Parathyroid adenoma (tissue), 2 donors: ENCODE data around the gene OR6B3.
"Not testable (repeated sequence)": the region's sequence is repeated elsewhere in the genome, so short reads cannot be mapped to it uniquely, and the experiment has no call there.

Experiments used
- H2AFZ ChIP-seq: fragments of 300-600 bp; sonication (generic); one replicate; pipeline ENCODE4 v1.7.0; 2017; ENCODE audit warnings: antibody characterized with exemption, mild to moderate bottlenecking
- H3K27ac ChIP-seq: fragments of 300-600 bp; sonication (generic); one replicate; pipeline ENCODE4 v1.7.0; 2017
- H3K27me3 ChIP-seq: fragments of 300-600 bp; sonication (generic); one replicate; pipeline ENCODE4 v1.7.0; 2017; ENCODE audit warnings: low read length; ENCODE audit not compliant: control insufficient read depth, insufficient read depth
- H3K36me3 ChIP-seq: fragments of 300-600 bp; sonication (generic); one replicate; pipeline ENCODE4 v1.7.0; 2017; ENCODE audit warnings: low read length; ENCODE audit not compliant: control insufficient read depth, insufficient read depth
- H3K4me1 ChIP-seq: fragments of 300-600 bp; sonication (generic); one replicate; pipeline ENCODE4 v1.7.0; 2017; ENCODE audit warnings: control low read depth
- H3K4me2 ChIP-seq: fragments of 300-600 bp; sonication (generic); one replicate; pipeline ENCODE4 v1.7.0; 2017; ENCODE audit warnings: low read length
- H3K4me3 ChIP-seq: fragments of 300-600 bp; sonication (generic); one replicate; pipeline ENCODE4 v1.7.0; 2017; ENCODE audit warnings: low read depth, low read length
- H3K79me2 ChIP-seq: fragments of 300-600 bp; sonication (generic); one replicate; pipeline ENCODE4 v1.7.0; 2017; ENCODE audit warnings: control low read depth
- H3K9ac ChIP-seq: fragments of 300-600 bp; sonication (generic); one replicate; pipeline ENCODE4 v1.7.0; 2017; ENCODE audit warnings: mild to moderate bottlenecking
- H3K9me3 ChIP-seq: fragments of 300-600 bp; sonication (generic); one replicate; pipeline ENCODE4 v1.7.0; 2017; ENCODE audit warnings: low read length; ENCODE audit not compliant: control insufficient read depth
- TF ChIP-seq, protein P1 (sequence below): fragments of 300-600 bp; sonication (generic); IDR thresholded peaks from one replicate; pipeline ENCODE4 v1.7.0; 2017; ENCODE audit warnings: antibody characterized with exemption, mild to moderate bottlenecking
- donor health status: primary hyperparathyroidism.

The OR6B3 gene

DNA sequence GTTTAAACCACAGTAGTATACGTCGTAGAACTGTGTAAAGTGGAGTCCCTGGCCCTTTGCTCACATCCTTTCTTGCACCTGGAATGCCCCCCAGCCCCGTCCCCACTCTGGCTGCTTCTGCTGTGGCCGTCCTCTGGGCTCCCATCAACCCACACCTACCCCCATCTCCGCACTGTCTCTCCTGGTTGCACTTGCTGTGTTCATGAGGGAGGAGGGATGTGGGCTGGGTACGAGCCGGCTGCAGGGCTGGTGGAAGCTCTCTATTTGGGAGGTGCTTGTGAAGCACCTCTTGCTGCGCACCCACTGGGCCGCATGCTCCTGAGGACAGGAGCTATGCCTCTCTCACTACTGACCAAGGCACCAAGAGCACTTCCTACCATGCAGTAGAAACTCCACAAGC, 5.1 kb downstream of the OR6B3 start:
- Histone ChIP-seq H3K79me2 (no peaks in the 10 kb centered on the region), H3K4me2 (no peak overlapping the region), H3K4me3 (no peak overlapping the region), H3K9me3 (no peaks in the 10 kb centered on the region), H3K4me1 (no peaks in the 10 kb centered on the region), H2AFZ (no peak overlapping the region), H3K9ac (no peak overlapping the region), H3K36me3 (no peaks in the 10 kb centered on the region), H3K27ac (no peak overlapping the region), H3K27me3 (no peaks in the 10 kb centered on the region)
- TF ChIP-seq, protein P1, sequence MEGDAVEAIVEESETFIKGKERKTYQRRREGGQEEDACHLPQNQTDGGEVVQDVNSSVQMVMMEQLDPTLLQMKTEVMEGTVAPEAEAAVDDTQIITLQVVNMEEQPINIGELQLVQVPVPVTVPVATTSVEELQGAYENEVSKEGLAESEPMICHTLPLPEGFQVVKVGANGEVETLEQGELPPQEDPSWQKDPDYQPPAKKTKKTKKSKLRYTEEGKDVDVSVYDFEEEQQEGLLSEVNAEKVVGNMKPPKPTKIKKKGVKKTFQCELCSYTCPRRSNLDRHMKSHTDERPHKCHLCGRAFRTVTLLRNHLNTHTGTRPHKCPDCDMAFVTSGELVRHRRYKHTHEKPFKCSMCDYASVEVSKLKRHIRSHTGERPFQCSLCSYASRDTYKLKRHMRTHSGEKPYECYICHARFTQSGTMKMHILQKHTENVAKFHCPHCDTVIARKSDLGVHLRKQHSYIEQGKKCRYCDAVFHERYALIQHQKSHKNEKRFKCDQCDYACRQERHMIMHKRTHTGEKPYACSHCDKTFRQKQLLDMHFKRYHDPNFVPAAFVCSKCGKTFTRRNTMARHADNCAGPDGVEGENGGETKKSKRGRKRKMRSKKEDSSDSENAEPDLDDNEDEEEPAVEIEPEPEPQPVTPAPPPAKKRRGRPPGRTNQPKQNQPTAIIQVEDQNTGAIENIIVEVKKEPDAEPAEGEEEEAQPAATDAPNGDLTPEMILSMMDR: no peak

DNA sequence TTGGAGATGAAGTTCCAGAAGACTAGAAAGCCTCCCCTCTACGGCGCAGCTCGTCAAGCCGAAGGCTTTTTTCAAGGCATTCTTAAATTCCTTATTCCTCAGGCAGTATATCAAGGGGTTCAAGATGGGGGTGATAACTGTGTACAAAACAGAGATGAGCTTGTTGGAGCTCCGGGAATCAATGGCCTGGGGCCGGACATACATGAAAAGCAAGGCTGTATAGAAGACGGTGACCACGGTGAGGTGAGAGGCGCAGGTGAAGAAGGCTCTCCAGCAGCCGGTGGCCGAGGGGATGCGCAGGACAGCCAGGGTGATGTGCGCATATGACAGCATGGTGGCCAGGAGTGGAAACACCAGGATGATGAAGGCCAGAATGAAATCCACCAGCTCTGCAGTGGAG, 8.2 kb downstream of the OR6B3 start:
- Histone ChIP-seq H2AFZ (no peak overlapping the region), H3K4me3 (no peak overlapping the region), H3K36me3 (no peaks in the 10 kb centered on the region), H3K79me2 (no peaks in the 10 kb centered on the region), H3K9me3 (no peaks in the 10 kb centered on the region), H3K4me1 (no peaks in the 10 kb centered on the region), H3K9ac (no peak overlapping the region), H3K4me2 (no peak overlapping the region), H3K27ac (no peak overlapping the region), H3K27me3 (no peaks in the 10 kb centered on the region)
- TF ChIP-seq, protein P1: no peak

DNA sequence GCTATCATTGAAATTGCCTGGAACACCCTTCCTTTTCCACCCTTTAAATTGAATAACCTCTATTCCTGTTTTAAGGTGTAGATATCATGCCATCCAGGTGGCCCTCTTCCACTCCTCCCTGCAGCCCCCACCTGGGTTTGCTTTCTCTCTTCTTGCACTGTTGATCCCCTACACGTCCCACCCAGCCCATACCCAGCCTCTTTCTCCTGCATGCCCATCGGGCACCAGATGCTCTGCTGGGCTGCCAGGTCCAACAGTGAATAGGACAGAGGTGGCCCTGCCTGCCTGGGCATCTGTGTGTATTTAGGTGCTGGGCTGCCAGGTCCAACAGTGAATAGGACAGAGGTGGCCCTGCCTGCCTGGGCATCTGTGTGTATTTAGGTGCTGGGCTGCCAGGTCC, 9.2 kb downstream of the OR6B3 start:
- H3K36me3 ChIP-seq, H3K9ac ChIP-seq, H3K27me3 ChIP-seq, H3K4me3 ChIP-seq, H3K4me1 ChIP-seq, H3K4me2 ChIP-seq, H2AFZ ChIP-seq, H3K9me3 ChIP-seq, H3K27ac ChIP-seq, H3K79me2 ChIP-seq: not testable (repeated sequence)

DNA sequence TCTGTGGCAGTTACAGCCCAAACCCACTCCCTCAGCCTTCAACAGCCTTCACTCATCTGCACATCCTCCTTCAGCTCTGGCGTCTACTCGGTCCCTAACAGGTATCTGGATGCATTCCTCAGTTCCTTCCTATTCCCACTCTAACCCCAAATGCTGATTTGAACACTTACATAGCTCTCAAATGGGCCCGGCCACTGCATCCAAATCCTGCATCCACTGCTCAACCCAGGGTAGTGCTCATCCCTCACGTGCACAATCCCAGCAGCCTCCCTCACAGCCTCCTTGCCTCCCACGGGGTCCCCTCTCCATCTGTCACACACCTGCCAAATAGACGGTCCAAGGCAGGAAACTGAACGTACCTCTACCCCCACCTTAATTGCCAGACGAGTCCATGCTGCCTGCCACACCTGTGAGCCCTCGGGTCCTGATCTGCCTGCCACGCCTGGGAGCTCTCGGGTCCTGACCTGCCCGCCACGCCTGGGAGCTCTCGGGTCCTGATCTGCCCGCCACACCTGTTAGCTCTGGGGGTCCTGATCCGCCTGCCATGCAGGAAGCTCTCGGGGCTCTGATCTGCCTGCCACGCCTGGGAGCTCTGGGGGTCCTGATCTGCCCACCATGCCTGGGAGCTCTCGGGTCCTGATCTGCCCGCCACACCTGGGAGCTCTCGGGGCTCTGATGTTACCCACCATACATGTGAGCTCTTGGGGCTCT, 9.9 kb downstream of the OR6B3 start:
- Histone ChIP-seq H3K27me3 (no peaks in the 10 kb centered on the region), H3K4me3 (no peak overlapping the region), H3K36me3 (no peaks in the 10 kb centered on the region), H2AFZ (no peak overlapping the region), H3K4me2 (no peak overlapping the region), H3K79me2 (no peaks in the 10 kb centered on the region), H3K4me1 (no peaks in the 10 kb centered on the region), H3K9me3 (no peaks in the 10 kb centered on the region), H3K27ac (no peak overlapping the region), H3K9ac (no peak overlapping the region)
- TF ChIP-seq, protein P1: no peak

DNA sequence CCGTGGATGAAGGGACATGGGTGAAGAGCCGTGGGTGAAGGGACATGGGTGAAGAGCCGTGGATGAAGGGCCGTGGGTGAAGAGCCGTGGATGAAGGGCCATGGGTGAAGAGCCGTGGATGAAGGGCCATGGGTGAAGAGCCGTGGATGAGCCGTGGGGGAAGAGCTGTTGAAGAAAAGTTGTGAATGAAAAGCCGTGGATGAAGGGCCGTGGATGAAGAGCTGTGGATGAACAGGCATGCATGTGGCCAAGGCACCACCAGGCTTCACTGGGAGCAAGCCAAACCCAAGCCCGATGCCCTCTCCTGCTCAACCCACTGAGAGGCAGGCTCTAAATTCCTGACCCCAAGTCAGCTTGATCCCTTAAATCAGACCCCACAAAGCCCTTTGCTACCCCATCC, 10.6 kb downstream of the OR6B3 start:
- Histone ChIP-seq H3K27ac (no peak overlapping the region), H3K4me3 (no peak overlapping the region), H3K9me3 (no peaks in the 10 kb centered on the region), H3K36me3 (no peaks in the 10 kb centered on the region), H2AFZ (no peak overlapping the region), H3K4me1 (no peaks in the 10 kb centered on the region), H3K4me2 (no peak overlapping the region), H3K9ac (no peak overlapping the region), H3K27me3 (no peaks in the 10 kb centered on the region), H3K79me2 (no peaks in the 10 kb centered on the region)
- TF ChIP-seq, protein P1: no peak
